HG03064 (cell line): ENCODE results near the gene VPS13D.
"Not testable (repeated sequence)": the region's sequence is repeated elsewhere in the genome, so short reads cannot be mapped to it uniquely, and the experiment has no call there.

ENCODE experiments used
- ATAC-seq: cut with Tn5 transposase; IDR thresholded peaks from one replicate; pipeline ENCODE4 v1.9.1; 2021; ENCODE audit warnings: low read depth; ENCODE audit not compliant: unreplicated experiment

VPS13D gene

DNA sequence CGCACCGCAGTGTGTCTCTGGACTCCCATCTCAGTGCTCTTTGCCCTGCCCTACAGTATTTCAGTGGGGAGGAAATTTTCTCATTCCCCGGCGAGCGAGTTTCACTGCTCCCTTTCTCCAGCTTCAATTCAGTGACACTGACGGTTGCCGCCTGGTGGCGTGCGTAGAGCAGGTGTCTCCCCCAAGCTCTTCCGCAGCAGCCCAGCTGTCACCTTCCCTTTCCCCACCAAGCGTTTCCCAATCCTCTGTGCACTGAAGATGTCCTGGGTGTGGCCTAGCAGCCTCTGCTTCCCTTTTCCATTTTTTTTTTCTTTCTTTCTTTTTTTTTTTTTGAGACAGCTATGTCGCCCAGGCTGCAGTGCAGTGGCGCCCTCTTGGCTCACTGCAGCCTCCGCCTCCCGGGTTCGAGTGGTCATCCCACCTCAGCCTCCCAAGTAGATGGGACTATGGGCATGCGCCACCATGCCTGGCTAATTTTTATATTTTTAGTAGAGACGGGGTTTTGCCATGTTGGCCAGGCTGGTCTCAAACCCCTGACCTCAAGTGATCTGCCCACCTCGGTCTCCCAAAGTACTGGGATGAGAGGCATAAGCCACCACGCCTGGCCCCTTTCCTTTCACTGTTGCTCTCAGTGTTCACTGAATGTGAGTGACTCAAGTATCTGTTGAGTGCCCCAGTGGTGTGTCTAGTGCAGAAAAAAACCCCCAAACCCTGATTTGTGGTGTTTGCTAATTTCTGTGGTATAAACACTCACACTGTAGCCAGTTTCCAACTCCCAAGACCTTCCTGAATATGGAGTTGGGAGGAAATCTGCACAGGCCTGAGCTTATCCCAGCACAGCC is 33.0 kb upstream of the VPS13D start:
- no peak for ATAC-seq

DNA sequence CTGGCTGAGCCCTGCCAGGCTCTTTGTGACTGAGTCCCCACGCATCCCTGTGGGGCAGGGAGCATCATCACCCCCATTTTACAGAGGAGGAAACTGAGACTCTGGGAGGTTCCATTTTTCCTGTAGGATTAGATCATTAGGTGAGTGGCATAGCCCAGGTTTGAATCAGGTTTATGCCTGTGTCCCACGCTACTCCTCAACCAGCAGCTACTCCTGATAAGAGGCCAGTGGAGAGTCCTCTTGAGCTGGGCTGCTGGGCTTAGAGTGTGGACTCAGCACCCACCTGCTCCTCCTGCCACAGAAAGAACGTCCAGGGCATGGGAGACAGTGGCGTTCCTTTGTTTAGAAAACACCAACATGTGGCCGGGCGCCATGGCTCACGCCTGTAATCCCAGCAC is 32.3 kb upstream of the VPS13D start:
- ATAC-seq = no peak

DNA sequence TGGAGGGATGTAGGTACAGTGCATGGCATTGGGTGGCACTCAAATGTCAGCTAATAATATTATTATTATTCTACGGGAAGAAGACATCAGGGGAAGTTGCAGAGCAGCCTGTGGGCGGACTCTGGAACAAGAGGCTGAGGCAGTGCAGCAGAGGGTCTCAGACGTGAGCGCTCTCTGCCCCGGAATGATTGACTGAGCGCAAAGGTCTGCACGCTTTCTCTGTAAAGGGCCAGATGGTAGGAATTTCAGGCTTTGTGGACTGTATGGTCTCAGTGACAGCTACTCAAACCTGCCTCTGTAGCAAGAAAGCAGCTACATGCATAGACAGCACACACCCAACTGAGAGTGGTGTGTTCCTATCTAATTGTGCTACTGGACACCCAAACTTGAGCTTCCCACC is 29.6 kb upstream of the VPS13D start:
- ATAC-seq = no peak

DNA sequence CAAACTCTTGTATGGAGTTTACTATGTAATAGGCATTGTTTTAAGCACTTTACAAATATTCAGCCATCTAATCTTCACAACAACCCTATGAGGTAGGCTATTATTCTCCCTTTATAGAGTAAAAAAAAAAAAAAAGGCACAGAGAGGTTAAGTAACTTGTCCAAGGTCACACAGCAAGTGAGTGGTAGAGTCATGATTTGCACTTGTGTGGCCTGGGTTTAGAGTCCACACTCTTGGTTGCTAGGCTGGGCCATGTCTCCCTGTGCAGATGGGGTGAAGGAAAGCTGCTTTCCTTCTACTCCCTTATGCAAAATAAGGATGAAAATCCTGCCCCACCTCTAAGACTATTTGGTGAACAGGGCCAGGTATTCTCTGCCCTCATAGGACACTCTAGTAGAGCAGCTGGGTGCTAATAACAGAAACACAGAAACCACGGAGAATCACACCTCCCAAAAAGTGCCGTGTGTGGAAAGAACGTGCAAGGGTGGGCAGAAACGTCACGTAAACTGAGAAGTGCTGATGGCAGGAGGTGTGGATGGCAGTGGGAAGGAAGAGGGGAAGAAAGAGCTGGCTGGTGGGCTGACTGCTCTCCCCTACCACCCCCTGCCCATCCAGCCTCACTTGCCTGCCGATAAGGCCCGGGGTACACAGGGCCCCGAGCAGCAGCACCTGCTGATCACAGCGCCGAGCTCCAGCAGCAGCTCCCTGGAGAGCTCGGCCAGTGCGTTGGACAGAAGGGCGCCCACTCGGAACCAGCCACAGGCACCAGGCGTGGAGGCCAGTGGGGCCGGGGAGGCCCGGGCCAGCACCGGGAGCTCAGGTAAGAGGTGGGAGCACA is 28.3 kb upstream of the VPS13D start:
- no peak for ATAC-seq

DNA sequence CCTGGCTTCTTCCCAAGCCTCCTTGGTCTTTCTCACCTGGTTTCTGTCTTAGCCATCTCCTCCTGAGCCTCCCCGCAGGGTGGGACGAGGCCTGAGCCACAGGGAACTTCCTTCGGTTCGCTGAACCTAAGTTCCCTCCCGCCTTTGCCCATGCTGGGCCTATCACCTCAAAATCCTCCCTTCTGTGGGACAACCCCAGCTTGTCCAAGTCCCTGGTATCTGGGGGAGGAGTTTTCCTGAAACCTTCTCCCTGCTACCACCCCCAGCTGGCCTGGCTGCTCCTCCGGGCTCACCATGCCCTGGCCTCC is 27.7 kb upstream of the VPS13D start:
- no peak for ATAC-seq

DNA sequence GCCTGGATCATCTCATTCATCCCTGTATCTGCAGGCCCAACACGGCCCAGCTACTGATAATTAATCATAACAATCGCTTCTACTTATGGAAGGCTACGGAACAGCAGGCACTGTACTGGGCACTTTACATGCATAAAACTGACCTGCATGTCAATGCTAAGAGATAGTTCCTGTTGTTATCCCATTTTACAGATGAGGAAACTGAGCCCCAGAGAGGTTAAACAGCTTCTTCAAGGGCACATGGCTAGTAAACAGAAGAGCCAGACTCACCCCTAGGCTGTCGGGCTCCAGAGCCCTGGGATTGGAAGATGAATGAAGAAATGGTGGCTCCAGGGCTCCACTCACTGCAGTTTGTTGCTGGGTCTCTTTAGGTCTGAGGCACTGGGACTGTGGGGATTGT is 27.3 kb upstream of the VPS13D start:
- no peak for ATAC-seq

DNA sequence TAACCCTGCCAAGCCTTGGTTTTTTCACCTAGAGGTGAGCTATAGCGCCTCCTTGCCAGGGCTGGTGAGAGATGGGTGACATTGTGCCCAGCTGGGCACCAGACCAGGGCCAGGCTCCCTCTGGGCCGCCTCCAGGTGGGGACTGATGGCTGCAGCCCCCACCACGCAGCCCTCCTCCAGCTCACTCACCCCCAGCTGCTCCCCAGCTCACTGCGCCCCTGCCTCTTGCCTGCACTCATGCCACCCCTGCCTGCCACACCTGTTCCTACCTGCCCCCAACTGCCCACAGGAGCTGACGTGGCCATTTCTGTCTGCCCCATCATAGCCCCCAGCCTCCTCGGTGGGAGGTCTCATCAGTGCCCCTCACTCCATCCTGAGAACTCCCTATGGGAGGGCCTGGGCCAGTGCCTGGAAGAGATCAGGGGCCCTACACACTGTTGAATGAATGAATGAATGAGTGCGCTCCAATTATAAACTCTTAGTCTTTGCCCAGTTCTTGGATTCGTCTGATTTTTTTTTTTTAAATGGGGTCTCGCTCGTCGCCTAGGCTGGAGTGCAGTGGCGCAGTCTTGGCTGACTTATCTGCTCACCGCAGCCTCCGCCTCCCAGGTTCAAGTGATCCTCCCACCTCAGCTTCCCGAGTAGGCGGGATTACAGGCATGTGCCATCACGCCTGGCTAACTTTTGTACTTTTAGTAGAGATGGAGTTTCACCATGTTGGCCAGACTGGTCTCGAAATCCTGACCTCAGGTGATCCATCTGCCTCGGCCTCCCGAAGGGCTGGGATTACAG is 26.4 kb upstream of the VPS13D start:
- ATAC-seq = no peak

DNA sequence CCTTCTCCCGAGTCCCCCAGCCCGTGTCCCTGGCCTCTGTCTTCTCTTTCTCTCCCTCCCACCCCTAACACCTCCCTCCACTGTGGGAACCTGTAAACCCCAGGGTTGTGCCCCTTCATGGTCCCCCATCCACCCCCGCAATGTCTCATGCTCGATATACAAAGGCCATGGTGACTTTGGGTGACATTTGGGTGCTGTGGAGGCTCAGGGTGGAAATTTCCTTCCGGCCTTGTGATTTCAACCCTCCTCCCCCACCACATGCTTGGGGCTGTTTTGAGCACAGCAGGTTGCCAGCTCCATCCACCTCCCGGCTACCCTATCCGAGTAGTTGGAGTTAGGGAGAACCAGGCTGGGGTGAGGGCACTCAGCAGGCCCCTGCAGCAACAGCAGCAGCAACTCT is 25.7 kb upstream of the VPS13D start:
- ATAC-seq = no peak

DNA sequence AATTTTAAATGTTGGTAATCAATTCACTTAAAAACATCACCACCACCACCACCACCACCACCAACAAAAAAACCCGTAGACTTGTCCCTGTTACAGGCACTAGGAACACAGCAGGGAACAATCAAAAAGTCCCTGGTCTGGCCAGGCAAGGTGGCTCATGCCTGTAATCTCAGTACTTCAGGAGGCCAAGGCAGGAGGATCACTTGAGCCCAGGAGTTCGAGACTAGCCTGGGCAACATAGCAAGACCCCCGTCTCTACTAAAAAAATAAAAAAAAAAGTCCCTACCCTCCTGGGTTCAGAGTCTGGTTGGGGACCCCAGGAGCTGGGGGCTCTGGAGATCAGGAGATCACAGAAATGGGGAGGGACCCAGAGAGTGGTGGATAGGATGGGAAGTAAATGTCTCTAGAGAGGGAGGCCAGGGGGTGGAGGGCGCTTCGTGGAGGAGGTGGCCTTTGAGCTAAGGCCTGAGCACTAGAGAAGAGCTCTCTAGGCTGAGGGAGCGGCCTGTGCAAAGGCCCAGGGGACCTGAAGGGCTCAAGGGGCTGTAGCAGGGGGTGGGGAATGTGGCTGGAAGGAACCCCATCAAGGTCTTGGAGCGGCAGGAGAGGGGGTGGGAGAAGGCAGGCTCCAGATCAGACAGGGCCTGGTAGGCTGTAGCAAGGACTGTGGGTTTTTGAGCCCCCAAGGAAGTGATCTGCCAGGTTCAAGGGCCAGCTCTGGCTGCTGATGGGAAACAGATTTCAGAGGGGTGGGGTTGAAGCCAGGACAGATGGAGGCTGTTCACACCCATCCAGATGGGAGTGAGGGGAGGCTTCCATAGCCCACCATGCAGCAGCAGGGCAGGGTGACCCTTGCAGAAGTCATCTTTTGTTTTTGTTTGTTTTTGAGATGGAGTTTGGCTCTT is 24.8 kb upstream of the VPS13D start:
- ATAC-seq = no peak

DNA sequence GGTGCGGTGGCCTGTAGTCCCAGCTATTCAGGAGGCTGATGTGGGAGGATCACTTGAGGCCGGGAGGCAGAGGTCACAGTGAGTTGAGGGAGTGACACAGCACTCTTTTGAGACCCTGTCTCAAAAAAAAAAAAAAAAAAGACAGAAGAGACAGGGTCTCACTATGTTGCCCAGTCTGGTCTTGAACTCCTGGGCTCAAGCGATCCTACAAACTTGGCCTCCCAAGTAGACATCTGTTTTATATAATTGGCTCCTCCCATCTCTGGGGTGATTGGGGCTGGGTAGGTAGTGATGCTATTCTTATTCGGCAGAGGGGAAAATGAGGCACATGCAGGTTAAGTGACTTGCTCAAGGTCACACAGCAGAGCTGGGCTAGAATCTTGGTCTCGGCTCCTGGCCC is 23.6 kb upstream of the VPS13D start:
- ATAC-seq = no peak

DNA sequence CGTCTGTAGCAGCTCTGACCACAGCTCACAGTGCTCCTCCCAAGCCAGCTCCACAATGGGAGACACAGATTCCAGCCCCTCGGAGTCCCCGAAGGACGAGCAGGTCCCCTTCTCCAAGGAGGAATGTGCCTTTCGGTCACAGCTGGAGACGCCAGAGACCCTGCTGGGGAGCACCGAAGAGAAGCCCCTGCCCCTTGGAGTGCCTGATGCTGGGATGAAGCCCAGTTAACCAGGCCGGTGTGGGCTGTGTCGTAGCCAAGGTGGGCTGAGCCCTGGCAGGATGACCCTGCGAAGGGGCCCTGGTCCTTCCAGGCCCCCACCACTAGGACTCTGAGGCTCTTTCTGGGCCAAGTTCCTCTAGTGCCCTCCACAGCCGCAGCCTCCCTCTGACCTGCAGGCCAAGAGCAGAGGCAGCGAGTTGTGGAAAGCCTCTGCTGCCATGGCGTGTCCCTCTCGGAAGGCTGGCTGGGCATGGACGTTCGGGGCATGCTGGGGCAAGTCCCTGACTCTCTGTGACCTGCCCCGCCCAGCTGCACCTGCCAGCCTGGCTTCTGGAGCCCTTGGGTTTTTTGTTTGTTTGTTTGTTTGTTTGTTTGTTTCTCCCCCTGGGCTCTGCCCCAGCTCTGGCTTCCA is 22.9 kb upstream of the VPS13D start:
- ATAC-seq = no peak

DNA sequence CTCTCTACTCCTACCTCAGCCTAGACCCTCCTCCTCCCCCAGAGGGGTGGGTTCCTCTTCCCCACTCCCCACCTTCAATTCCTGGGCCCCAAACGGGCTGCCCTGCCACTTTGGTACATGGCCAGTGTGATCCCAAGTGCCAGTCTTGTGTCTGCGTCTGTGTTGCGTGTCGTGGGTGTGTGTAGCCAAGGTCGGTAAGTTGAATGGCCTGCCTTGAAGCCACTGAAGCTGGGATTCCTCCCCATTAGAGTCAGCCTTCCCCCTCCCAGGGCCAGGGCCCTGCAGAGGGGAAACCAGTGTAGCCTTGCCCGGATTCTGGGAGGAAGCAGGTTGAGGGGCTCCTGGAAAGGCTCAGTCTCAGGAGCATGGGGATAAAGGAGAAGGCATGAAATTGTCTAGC is 21.6 kb upstream of the VPS13D start:
- no peak for ATAC-seq

DNA sequence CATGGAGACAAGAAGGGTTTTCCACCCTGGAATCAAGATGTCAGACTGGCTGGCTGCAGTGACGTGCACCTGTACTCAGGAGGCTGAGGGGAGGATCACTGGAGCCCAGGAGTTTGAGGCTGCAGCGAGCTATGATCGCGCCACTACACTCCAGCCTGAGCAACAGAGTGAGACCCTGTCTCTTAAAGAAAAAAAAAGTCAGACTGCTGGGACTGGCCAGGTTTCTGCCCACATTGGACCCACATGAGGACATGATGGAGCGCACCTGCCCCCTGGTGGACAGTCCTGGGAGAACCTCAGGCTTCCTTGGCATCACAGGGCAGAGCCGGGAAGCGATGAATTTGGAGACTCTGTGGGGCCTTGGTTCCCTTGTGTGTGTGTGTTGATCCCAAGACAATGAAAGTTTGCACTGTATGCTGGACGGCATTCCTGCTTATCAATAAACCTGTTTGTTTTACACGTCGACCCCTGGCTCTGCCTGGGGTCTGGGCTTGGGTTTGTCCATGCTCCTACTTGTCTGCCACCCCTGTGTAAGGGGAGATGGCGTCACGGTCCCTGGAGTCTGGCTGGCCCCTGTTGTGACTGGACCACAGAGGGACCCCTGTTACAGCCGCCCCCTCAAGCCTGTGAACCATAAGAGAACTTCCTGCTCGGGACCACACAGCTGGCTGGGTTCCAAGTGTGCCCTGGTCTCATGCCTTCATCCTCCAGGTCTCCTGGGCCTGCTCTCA is 20.9 kb upstream of the VPS13D start:
- ATAC-seq = no peak

DNA sequence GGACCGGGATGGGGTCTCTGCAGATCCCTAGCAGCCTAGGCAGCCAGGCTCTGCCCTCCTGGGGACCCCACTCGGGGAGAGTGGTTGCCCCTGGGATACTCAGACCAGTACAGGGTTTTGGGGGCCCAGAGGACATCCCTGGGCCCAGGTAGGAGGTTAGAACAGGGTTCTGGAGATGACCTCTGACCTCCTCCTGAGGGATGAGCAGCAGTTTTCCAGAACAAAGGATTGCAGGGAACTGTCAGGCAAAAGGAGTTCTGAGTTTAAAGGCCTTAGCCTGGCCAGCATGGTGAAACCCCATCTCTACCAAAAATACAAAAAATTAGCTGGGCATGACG is 20.4 kb upstream of the VPS13D start:
- ATAC-seq = no peak

DNA sequence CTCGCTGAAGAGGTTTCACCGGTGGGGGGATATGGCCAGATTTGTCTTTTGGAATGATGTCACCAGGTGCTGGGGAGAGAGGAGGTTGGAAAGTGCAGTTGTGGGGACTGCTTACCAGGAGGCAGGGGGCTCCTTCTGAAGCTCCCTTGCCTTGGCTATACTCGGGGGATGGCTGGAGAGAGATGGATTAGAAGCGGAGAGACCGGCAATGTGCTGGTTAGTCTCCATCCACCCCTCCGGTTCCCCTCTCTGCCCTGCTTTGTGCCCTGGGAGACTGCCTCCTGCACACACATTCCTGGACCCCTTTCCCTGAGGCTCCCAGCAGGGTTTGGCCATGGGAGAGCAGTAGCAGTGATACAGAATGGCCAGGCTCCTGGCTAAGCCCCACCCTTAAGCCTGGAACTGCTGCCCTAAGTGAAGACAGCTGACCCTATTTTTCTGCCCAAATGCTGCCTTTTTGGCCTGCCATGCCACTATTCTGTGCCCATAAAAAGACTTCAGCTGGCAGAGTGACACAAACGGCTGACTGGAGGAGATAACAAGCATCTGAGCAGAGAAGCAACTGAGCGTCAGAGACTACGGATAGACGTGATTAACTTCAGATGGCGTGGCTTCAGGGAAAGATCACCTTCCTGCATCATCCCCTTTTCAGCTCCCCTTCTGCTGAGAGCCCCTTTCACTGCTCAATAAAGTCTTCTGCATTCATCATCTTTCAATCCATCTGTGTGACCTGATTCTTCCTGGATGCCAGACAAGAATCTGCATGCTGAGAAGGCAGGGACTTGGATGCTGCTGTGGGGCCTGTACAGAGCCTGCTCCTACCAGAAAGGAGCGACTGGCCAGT is 14.5 kb upstream of the VPS13D start:
- ATAC-seq = no peak

DNA sequence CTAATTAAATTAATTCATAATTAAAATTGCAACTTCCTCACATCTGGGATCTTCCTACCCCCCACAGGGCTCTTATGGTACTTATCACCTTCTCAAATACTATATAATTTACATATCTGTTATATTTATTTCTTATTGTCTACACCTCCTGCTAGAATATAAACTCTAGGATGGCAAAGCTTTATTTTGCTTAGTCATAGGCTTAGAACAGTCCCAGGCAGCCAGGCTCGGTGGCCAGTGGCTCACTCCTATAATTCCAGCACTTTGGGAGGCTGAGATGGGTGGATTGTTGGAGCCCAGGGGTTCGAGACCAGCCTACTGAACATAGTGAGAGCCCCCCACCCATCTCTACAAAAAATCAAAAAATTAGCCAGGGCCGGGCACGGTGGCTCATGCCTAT is 10.0 kb upstream of the VPS13D start:
- no peak for ATAC-seq

DNA sequence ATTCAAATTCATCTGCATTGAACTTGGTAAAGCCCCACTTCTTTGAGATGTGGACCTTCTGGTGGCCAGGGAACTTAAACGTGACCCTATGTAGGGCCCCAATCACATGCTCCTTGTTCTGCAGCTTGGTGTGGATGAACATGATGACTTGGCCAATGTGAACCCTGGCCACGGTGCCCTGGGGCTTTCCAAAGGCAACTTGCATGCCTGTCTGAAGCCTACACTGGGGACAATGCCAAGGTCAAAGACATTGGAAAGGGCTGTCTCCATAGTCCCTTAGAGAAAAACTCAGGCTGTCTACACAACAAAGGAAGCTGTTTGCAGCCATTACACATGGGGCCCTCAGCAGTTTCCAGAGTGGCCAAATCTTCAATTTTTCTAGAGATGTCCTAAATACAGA is 8.9 kb upstream of the VPS13D start:
- ATAC-seq = no peak

DNA sequence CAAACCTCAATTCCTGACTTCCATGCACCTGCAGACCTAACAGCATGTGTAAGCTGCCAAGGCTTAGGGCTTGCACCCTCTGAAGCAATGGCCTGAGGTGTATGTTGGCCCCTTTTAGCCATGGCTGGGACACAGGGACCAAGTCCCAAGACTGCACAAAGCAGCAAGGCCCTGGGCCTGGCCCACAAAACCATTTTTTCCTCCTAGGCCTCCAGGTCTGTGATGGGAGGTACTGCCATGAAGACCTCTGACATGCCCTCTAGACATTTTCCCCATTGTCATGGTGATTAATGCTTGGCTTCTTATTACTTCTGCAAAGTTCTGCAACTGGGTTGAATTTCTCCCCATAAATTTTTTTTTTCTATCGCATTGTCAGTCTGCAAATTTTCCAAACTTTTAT is 7.1 kb upstream of the VPS13D start:
- not testable (repeated sequence) for ATAC-seq
